Endometrial microvascular endothelial cells (primary cell): ENCODE measurements around the gene OR4N2. TPM values are rescaled to one million over a fixed set of nuclear protein-coding genes. Genes with fewer than 3 reads are reported as not detected.
"Not testable (repeated sequence)": the region's sequence is repeated elsewhere in the genome, so short reads cannot be mapped to it uniquely, and the experiment has no call there.

Experiments
- in situ Hi-C: cut with HindIII; loops from 2 replicates; pipeline ENCODE4 v1.10.0; 2017; ENCODE audit warnings: low sequenced_read_pairs, low pct_unique_long_range_greater_than_20kb; ENCODE audit errors: inconsistent ontology term
- total RNA-seq: library from RNA; depleted of rRNA; stranded (reverse); fragments of >200 nt; gene quantifications from one replicate; pipeline ENCODE4 v1.2.3, GENCODE V29; 2015; ENCODE audit errors: inconsistent ontology term

Gene OR4N2
- total RNA-seq, 1 donor from 2014 or later: not detected

DNA sequence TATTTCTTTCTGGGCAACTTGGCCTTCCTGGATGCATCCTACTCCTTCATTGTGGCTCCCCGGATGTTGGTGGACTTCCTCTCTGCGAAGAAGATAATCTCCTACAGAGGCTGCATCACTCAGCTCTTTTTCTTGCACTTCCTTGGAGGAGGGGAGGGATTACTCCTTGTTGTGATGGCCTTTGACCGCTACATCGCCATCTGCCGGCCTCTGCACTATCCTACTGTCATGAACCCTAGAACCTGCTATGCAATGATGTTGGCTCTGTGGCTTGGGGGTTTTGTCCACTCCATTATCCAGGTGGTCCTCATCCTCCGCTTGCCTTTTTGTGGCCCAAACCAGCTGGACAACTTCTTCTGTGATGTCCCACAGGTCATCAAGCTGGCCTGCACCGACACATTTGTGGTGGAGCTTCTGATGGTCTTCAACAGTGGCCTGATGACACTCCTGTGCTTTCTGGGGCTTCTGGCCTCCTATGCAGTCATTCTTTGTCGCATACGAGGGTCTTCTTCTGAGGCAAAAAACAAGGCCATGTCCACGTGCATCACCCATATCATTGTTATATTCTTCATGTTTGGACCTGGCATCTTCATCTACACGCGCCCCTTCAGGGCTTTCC lies 24.2 kb downstream of the OR4N2 start:
- in situ Hi-C loops: not testable (repeated sequence)

DNA sequence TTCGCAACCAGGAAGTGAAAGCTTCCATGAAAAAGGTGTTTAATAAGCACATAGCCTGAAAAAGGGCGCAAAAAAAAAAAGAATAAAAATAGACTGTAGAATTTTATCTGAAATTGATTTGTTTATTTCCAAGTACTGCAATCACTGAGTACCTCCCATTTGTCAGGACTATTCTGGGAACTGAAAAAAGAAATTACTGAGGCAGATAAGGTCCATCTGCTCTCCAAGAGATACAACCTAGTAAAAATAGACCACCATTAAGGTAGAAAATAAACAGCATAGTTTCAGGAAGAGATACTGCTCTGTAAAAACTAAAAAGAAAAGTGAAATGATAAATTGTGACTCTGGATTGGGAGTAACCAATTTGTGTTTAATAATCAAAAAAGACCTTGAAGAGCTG lies 24.7 kb downstream of the OR4N2 start:
- in situ Hi-C loops: no loop called here

DNA sequence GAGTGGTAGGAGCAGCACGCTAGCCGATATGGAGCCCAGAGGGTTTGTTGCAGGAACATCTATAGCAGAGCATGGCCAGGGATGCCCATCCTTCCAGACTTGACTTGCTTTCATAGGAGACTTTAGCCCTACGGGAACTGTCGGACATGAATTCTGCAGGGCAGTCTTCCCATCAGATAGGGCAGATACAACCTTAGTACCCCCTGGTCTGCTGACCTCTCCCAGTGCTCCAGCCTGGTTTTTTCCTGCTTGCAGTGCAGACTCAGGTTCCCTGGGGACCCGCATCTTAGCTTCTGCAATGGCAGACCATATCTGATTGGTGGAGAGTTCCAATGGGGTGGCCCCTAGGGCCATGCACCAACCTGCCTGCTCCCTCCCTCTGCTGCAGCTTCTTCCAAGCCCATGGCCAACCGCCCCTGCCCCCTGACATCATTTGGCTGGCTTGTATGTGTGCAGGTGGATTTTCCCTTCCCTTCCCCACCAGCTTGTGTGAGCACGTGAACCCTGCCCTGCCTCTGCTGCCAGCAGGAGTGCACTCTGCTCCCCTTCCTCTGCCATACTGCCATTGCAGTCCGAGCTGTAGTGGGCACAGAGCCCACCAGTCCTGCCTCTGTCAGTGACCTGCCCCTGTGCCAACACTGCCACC lies 30.8 kb downstream of the OR4N2 start:
- in situ Hi-C loops: not testable (repeated sequence)

DNA sequence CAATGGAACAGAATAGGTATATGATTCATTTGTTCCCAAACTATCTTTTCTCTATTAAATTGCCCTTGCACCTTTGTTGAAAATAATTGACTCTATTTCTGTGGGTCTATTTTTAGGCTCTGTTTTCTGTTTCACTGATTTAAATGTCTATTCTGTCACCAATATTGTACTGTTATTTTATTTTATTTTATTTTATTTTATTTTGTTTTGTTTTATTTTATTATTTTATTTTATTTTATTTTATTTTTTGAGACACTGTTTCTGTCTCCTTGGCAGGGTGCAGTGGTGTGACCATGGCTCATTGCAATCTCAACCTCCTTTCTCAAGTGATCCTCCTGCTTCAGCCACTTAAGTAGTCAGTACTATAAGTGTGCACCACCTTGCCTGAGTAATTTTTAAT lies 34.9 kb downstream of the OR4N2 start:
- in situ Hi-C loops: no loop called here

DNA sequence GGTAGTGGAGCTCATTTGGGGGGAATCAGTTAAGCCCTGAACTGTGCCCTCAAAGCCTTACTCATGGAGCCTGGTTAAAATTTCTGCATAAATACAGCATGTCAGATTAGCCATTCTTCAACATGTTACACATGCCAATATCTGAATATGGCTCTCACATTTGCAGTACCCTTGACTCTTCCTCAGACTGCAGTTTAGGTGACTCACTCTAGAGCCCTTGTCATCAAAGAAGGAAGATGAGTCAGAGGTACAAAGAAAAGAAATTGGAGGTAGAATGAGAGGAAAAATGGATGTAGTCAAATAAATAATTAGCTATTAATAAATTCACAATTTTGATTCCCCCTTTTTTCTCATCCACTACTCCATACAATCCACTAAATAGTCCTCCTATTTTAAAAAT lies 47.8 kb downstream of the OR4N2 start:
- in situ Hi-C loops: no loop called here

DNA sequence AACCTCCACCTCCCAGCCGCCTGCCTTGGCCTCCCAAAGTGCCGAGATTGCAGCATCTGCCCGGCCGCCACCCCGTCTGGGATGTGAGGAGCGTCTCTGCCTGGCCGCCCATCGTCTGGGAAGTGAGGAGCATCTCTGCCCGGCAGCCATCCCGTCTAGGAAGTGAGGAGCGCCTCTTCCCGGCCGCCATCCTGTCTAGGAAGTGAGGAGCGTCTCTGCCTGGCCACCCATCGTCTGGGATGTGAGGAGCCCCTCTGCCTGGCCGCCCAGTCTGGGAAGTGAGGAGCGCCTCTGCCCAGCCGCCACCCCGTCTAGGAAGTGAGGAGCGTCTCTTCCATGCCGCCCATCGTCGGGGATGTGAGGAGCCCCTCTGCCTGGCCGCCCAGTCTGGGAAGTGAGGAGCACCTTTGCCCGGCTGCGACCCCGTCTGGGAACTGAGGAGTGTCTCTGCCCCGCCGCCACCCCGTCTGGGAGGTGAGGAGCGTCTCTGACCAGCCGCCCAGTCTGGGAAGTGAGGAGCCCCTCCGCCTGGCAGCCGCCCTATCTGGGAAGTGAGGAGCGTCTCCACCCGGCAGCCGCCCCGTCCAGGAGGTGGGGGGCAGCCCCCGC lies 62.6 kb downstream of the OR4N2 start:
- in situ Hi-C loops: not testable (repeated sequence)

DNA sequence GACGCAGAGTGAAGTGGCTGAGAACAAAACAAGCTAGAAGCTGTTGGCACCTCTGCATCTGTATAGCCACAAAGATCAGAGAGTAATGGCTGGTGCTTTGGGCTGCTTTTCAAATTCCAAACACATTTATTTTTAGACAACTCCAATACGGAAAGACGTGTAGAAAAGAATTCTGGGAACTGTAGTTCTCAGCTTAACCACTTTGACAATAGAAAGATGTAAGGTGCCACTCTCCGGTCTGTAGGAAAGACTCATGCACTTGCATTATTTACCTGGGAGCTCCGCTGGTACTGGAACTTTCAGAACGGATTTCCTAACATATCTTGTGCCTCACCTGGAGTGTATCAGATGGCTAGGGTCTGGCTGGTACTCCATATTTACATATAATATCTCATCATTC lies 69.6 kb downstream of the OR4N2 start:
- in situ Hi-C loops: no loop called here

DNA sequence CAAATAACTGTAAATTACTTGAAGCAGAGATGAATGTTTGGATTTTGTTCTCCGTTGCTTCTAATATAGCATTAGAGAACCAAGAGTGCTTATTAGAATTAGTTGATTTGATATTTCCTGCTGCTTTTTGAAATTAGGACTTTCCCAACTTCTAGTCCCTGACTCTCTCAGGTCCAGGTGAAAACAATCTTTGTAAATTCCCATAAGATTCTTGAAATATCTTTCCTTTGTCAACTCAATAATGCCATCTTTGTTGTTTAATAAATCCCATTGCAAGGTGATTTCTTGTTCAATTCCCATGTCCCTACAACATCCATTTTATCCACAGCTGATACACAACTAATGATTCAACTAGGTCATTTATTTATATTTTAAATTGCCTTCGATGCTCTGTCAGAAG lies 71.3 kb downstream of the OR4N2 start, which contains the start of gene OR4K2:
Gene OR4K2, plus strand, starts transcription at position 301 of the 400 bp plus-strand sequence. CDS start 1,126 bp downstream, outside the sequence.
- in situ Hi-C loops: no loop called here

DNA sequence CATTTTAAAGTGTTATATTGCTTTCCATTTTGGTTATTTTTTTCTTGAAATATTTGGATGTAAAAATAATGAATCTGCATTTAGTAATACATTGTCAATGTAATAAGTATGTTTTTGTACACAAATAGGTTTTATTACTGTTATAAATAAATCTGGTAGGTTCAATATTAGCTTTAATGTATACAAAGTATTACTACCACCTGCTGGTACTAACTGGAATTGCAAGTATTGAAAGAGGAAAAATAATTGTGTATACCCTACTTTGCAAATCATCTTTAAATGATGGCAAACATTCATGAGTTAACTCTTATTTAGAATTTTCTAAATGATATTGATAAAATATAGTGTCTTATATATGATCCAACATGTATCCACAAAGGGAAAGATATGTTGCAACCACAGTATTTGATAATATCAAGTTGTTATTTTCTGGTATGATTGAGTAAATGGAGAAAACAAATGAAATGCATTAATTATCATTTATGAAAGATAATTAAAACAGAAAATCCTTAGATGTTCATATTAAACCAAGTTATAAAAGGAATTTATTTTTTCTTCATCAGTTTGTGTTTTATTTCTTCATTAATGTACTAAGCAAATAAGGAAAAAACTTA lies 74.6 kb downstream of the OR4N2 start:
- in situ Hi-C loops: no loop called here

Other genes starting within 250 kb of the OR4N2 start
- not detected for gene OR11H2, start 89.9 kb upstream of the OR4N2 start, total RNA-seq
- not detected for gene OR4Q3, start 60.2 kb upstream of the OR4N2 start, total RNA-seq
- not detected for gene OR4M1, start 30.3 kb upstream of the OR4N2 start, total RNA-seq
- not detected for gene OR4K2, start 71.4 kb downstream of the OR4N2 start, total RNA-seq
- gene OR4K5, start 116.8 kb downstream of the OR4N2 start, total RNA-seq: not detected
- not detected for gene OR4K1, start 127.1 kb downstream of the OR4N2 start, total RNA-seq
- not detected for gene OR4K15, start 171.8 kb downstream of the OR4N2 start, total RNA-seq
- gene OR4Q2, start 198.4 kb downstream of the OR4N2 start, total RNA-seq: not detected
- gene OR4K14, start 215.5 kb downstream of the OR4N2 start, total RNA-seq: not detected
- gene OR4K13, start 232.3 kb downstream of the OR4N2 start, total RNA-seq: not detected